Right ventricle myocardium superior (tissue), 1 donor: ENCODE measurements around the gene CYP17A1. TPM values are rescaled to one million over a fixed set of nuclear protein-coding genes. Genes with fewer than 3 reads are reported as not detected.
A peak's percentile ranks its signal among the peaks of the same experiment; 100 is the strongest.

Experiments used
- ATAC-seq: fragments of 200-7000 bp; cut with Tn5 transposase; one replicate; pipeline ENCODE4 v1.9.1; 2020; ENCODE audit warnings: mild to moderate bottlenecking; ENCODE audit not compliant: poor library complexity
- DNase-seq: peaks from one replicate; pipeline ENCODE4 v3.0.0-alpha.2; 2020
- intact Hi-C: fragments of 100-400 bp; cut with DNase I; formaldehyde crosslinking; loops from one replicate; pipeline ENCODE4 v1.11.2; 2022
- total RNA-seq: library from RNA; stranded (reverse); fragmentation: NEBNext Ultra II Directional; extraction: Animal tissue kit (Norgen Biotek cat#: 25700); gene quantifications from one replicate; pipeline ENCODE4 v1.2.1, GENCODE V29; 2021
- donor health status: DM: no; HTN: yes; CAD: no; lungs with severe emphysema.

CYP17A1 gene
- total RNA-seq, 1 donor from 2014 or later: not detected

DNA sequence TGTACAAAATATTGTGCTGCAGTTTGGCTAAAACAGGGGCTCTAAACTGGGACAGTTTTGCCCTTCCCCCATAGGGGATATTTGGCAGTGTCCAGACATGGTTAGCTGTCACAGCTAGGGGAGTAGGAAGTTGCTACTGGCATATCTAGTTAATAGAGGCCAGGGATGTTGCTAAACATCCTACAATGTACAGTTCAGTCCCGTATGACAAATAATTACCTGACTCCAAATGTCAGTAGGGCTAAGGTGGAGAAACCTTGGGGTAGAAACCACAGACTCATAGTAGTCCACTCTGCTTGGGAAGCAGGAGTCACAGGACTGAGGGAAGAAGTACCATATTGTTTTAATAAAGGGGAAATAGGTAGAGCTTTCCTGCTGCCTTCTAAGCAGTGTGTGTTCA, 53.6 kb downstream of the CYP17A1 start:
- ATAC-seq (peak; percentile 16), DNase-seq (no peak)
- intact Hi-C loops: no loop called here

DNA sequence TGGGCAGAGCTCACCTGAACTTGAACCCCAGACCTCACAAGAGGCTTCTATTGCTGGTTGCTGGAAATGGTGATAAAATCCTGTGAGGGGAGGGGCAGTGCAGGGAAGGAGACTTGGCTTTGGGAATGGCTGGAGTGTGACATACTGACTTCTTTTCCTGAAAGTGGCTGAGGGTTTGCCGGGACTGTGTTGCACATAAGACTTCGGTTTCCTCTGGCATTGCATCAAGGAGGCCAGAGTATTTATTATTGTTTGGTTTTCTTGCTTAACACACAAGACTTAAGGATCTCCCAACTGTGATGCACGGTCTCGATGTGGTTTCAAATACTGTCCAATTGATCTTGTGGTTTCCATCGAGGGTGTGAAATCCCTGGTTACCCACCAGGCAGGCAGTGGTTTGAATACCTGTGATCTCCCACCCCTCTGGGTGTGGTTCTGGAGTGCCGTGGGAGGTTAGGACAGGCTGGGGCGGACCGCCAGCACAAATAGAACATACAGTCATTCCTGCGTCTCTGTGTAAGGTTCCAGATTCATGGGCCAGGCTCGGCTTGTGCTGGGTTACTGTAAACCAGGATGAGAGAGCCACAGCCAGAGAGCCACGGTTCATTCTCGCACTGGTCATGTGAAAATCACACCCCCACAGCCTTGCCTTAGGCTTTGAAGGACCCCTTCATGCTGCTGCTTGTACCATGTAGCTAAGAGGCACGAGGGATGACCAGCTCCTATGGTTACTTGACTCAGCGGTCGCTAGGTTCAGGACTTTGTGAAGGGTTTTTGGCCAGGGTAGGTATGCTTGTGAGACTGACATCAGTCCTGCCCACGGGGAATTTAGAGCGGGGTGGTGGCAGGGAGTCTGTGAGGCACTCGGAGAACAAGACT, 54.3 kb downstream of the CYP17A1 start:
- peak; percentile 78 for DNase-seq
- intact Hi-C loops: no loop called here
- peak; percentile 75 for ATAC-seq

DNA sequence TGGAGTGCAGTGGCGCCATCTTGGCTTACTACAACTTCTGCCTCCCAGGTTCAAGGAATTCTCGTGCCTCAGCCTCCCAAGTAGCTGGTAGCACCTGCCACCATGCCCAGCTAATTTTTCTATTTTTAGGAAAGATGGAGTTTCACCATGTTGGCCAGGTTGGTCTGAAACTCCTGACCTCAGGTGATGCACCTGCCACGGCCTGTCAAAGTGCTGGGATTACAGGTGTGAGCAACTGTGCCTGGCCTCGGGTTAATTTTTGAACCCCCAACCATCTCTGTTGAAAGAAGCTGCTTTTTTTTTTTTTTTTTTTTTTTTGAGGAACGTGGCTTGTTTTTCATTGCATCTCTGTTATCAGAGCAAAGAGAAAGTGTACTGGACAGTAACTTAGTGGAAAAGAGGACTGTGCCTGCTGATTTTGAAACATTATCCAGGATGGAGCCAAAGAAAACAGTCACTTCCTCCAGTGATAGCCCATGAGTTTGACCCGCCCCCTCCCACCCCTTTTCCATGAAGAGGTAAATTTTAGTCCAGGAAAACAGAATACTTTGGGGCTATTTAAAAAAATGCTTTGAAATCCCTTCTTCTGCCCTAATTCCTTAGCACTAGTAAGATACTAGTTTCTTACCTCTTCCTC, 55.2 kb downstream of the CYP17A1 start:
- ATAC-seq (peak; percentile 58), DNase-seq (no peak)
- intact Hi-C loops: no loop called here

DNA sequence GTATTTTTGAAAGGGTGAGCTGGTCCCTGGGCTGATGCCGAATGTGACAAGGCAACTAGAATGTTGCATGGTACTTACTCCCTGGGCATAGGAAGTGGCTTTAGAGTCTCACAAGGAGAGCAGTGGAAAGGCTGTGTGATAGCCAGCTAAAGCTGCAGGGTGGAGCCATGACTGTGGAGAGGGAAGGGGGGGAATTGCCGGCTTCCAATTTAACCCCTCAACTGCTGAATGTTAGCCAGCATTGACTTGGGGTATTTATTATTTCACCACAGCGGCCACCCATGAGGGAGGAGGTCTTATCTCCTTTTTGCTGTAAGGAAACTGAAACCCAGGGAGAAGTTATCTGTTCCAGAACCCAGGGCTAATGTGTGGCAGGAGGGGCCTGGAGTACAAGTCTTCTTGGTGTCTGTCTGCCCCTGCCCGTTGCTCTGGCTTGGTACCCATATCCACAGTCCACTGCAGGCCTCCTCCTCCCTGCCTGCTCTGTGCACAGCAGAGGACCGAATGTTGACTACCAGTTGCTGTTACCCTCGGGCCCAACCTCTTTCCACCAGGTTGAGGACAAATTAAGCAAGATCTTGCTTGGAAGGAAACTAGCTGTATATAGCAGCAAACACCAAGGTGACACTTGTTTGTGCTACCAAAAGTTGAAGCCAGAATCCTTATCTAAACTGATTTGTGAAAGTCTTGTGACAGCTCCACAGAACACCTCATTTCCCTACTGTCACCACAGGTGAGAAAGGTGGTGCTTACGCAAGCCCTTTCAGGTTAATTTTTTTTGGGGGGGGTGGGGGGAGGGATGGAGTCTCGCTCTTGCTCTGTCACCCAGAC, 55.9 kb downstream of the CYP17A1 start:
- no peak for DNase-seq
- ATAC-seq: no peak
- intact Hi-C loops: no loop called here

Other genes with a start within 250 kb of the CYP17A1 start
- gene TRIM8, start 192.9 kb downstream of the CYP17A1 start, total RNA-seq: 103 TPM
- gene ARL3, start 123.0 kb downstream of the CYP17A1 start, total RNA-seq: 14.1 TPM
- gene SFXN2, start 122.8 kb downstream of the CYP17A1 start, total RNA-seq: 1.7 TPM
- gene WBP1L, start 93.5 kb downstream of the CYP17A1 start, total RNA-seq: 19.7 TPM
- gene BORCS7, start 16.8 kb upstream of the CYP17A1 start, total RNA-seq: 11.1 TPM
- gene AS3MT, start 32.1 kb upstream of the CYP17A1 start, total RNA-seq: 16.1 TPM
- 2.6 TPM for gene CNNM2, start 80.9 kb upstream of the CYP17A1 start, total RNA-seq